Subcutaneous adipose tissue (tissue), 4 donors: Measurements from ENCODE around the gene ZNRF2. TPM values are rescaled to one million over a fixed set of nuclear protein-coding genes. Genes with fewer than 3 reads are reported as not detected.

Source experiments
- total RNA-seq, 4 donors: library from RNA; depleted of rRNA; stranded (reverse); fragments of >200 nt; gene quantifications; one replicate each; pipeline ENCODE4 v1.1.0, GENCODE V29; 2016
- TF ChIP-seq, protein P1 (sequence below): fragments of 450-650 bp; IDR thresholded peaks from one replicate; pipeline ENCODE4 v1.5.1; 2016; ENCODE audit warnings: low read depth, mild to moderate bottlenecking, control low read depth, antibody characterized with exemption, moderate library complexity

Gene ZNRF2
- total RNA-seq, 4 donors from 2014 or later, result 19.2 to 23.8 (median 21.3) TPM

DNA sequence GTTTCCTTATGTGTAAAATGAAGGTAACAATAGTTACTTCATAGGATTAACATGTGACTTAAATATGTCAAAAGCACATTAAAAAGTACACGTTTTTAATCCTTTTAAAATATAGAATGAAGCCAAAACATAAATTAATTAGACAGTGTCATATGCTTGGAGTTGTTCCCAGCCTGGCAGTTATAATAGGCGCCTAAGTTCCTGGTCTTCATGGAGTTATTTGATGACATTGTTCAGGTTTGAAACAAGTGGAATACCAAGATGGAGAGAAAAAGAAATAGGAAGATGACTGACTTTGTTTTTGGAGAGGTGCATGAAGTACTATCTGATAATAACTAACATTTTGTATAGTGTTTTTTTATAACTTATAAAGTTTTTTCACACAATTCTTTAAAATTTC, 67.3 kb downstream of the ZNRF2 start:
- TF ChIP-seq, protein P1, sequence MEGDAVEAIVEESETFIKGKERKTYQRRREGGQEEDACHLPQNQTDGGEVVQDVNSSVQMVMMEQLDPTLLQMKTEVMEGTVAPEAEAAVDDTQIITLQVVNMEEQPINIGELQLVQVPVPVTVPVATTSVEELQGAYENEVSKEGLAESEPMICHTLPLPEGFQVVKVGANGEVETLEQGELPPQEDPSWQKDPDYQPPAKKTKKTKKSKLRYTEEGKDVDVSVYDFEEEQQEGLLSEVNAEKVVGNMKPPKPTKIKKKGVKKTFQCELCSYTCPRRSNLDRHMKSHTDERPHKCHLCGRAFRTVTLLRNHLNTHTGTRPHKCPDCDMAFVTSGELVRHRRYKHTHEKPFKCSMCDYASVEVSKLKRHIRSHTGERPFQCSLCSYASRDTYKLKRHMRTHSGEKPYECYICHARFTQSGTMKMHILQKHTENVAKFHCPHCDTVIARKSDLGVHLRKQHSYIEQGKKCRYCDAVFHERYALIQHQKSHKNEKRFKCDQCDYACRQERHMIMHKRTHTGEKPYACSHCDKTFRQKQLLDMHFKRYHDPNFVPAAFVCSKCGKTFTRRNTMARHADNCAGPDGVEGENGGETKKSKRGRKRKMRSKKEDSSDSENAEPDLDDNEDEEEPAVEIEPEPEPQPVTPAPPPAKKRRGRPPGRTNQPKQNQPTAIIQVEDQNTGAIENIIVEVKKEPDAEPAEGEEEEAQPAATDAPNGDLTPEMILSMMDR, result no peak

GRCh38 chr7:30352169-30352568, 67.8 kb downstream of the ZNRF2 start:
- TF ChIP-seq, protein P1, result no peak

GRCh38 chr7:30353532-30353931, 69.1 kb downstream of the ZNRF2 start:
- TF ChIP-seq, protein P1, result no peak

- TF ChIP-seq, protein P1, result no peak
Observed at GRCh38 chr7:30353932-30354607, 69.7 kb downstream of the ZNRF2 start.

GRCh38 chr7:30354791-30355190, 70.4 kb downstream of the ZNRF2 start:
- TF ChIP-seq, protein P1, result no peak

DNA sequence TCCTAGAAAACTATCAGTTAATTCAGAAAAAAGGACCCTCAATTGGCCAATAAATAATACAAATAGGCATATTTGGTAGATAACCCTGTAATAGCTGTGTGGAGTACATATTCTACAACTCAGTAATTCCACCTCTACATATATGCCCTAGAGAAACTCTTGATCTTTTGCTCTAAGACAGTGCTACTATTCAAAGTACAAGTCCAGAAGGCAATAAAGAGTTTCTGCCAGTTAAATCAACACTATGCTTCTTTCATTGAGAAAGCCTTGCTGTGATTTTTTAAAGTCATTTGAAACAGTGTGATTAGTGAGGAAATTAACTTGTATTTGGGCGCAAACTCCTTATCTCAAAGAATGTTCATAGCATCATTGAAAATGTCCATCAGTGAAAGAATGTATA, 75.6 kb downstream of the ZNRF2 start:
- TF ChIP-seq, protein P1, result no peak

DNA sequence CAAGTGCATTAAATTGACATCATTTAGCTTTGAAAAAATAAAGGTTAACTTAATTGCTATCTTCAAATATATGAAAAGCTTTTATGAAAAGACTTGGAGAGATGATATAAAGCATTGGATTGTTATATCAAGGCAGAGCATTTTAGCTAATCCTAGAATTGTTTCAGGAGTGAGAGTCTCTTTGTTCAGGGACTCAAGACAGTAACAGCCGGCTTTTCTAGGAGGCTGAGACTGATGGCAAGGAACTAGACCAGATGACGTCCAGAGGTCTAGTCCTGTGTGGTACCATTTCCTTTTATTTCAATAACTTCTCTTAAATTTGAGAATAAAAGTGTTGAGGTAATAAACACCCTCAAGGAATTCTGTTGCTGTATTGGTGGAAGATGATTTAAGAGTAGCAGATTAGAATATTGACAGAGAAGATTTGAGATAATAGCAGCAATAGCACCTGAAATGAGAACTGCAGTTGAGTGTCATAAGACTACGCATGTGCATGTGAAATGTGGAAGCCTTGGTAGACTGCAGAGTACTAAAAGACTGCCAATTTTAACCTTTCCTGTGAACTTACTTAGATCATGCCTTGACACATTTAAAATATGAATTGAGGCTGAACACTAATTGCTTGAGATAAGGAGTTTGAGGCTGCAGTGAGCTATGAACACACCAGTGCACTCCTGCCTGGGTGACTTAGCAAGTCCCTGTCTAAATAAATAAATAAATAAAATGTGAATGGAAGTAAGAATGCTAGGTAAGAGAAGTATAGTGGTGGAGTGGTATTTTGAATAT, 79.6 kb downstream of the ZNRF2 start:
- TF ChIP-seq, protein P1, result no peak
